Cerebellar nuclear complex (tissue), 1 donor: Measurements from ENCODE around the gene NOP56.
"Not testable (repeated sequence)": the region's sequence is repeated elsewhere in the genome, so short reads cannot be mapped to it uniquely, and the experiment has no call there.

Source experiments
- DNase-seq, 2 experiments: peaks; one replicate each; lab custom pipeline; 2025; lab: John Stamatoyannopoulos, UW

Gene NOP56

GRCh38 chr20:2684817-2685216 lies 32.4 kb downstream of the NOP56 start:
- DNase-seq = not testable (repeated sequence)

DNA sequence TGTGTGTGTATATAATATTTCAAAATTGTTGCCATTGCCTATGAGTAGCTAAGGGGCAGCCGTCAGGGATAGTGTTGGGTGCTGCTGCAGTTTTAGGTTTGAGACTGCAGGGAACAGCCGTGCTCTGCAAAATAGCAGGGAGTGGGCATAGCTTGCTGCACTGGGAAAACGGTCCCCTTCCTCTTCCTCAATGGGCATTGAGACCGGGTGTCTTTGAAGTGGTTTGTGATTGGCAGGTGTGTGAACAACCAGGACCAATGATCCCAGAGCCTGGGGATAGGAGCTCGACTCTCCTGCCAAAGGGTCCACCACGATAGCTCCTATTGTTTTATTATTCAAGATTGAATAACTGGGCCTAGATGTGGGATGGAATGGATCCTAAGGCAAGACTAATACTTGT lies 35.1 kb downstream of the NOP56 start:
- no peak for DNase-seq

DNA sequence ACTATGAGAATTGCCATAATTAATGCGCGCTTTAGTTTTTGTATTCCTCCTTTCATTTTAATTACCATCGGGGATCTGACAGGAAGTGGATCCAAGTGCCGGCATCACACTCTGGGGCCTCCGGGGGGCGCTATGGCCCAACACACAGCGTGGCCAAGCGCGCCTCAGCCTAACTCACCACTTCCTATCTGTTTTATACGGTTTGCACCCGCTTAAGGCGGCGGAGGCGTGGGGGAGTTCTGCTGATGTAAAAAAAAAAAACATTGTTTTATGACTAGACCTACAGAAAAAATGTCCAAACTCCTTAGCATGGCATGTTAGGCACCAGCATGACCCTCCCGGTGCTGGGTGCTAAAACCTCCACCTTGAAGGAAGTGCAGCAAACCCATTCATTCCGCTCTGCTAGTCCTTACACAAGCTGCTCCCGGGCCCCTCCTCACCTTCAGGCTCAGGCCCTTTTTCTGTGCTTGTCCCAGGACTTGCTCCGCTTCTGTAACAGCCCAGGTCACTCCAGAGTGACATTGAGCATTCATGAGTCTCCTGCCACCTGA lies 35.7 kb downstream of the NOP56 start:
- DNase-seq = no peak

GRCh38 chr20:2690213-2690612 lies 37.8 kb downstream of the NOP56 start:
- no peak for DNase-seq

DNA sequence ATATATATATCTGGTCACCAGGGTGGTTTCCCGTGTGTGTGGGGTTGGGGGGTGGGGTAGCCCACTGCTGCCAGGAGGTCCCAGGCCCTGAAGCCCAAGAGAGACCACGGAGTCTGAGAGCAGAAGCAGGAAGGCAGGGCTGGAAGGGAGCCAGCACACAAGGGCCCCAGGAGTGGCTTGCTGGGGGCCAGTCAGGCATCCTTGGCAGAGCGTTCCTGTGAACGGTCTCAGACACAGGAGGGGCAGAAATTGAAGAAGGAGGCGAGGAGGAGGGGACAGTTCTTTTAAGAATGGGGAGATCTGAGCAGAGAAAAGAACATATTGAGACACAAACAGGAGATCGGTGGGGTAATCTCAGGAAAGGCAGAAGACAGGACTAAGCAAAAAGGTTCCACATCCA lies 38.3 kb downstream of the NOP56 start:
- DNase-seq = no peak

GRCh38 chr20:2691127-2691526 lies 38.7 kb downstream of the NOP56 start:
- no peak for DNase-seq

DNA sequence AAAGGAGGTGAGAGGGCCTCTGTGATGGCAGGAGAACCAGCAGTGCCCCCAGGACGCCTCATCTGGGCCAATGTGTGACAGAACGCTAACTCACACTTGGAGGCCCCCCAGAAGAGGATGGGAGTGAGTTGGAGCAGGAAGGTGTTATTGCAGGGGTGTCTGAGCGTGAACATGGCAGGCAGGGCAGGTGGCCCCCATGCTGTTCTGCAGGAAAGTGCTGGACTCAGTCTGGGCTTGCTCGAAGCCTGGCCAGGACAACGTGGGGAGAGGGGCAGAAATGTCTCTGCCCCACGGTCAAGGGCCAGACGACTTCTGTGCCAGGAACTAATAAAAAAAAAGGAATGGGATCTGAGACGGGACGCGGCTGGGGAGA lies 39.2 kb downstream of the NOP56 start:
- DNase-seq = no peak

DNA sequence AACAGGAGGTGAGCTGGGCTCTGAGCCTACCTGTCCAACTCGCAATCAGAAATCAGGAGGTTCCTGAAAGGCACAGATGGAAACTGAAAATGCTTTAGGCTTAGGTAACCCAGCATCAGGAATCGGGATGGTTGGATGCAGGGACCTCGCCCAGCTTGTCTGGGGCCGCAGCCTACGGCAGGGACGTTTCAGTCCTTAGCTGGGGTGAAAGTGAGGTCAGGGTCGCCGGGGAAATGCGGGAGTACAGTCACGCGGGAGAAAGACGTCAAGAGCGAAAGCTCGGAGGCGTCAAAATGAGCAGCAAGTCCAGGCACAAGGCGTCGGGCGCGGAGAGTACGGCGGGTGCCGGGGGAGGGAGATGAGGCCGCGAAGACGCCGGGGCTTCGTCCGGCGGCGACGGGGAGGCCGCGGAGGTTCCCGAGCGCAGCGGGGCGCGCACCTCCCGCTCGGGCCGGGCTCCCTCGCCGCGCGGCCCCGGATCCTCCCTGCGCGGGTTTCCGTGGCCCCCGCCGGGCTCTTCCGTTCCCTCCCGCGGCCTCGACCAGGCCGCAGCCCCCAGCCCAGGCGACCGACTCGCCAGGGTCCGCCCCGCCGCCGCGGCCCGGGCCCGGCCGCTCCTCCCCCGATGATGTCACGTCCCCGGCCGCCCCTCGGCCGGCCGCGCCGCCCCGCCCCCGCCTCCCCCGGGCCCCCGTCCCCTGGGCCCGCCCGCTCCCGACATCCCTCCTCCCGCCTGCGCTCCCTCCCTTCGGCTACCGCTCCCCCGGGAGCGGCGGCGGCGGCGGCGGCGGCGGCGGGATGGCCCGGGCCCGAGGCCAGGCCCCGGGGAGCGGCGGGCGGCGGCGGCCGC lies 39.8 kb downstream of the NOP56 start, which contains the start of gene EBF4:
TSS of gene EBF4 (plus strand) at position 745 of the 850 bp plus-strand sequence. CDS start 866 bp downstream, outside the sequence.
- no peak for DNase-seq

- no peak for DNase-seq
Observed at GRCh38 chr20:2692886-2693285, 40.5 kb downstream of the NOP56 start.

DNA sequence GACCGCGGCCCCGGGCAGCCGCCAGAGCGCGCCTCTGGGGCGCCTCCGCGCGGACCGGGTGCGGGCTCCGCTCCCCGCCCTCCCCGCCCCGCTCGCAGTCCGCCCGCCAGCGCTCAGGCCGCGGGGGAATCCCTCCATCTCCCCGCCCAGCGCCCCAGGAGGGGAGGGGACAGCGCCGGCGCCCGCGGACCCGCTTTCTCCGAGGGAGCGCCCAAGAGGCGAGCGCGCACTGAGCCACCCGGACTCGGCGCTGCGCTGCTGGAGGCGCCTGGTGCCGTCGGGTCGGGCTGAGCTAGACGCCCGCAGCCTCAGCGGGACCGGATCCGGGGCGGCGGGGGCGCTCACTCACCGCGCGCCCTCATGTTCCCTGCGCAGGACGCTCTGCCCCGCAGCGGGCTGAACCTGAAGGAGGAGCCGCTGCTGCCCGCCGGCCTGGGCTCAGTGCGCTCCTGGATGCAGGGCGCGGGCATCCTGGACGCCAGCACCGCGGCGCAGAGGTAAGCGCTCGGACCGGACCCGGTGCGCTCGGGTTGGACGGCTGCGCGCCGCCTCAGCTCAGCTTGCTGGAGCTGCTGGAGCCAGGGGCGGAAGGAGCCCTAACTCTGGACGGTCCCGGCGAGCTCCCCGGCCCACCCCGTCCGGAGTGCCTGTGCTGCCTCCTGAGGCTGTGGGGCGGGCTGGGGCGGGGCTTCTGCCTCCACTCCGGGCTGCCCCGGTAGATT lies 41.0 kb downstream of the NOP56 start:
- DNase-seq = no peak

- no peak for DNase-seq
Observed at GRCh38 chr20:2694008-2694471, 41.6 kb downstream of the NOP56 start.

GRCh38 chr20:2694519-2694918 lies 42.1 kb downstream of the NOP56 start:
- DNase-seq = no peak

DNA sequence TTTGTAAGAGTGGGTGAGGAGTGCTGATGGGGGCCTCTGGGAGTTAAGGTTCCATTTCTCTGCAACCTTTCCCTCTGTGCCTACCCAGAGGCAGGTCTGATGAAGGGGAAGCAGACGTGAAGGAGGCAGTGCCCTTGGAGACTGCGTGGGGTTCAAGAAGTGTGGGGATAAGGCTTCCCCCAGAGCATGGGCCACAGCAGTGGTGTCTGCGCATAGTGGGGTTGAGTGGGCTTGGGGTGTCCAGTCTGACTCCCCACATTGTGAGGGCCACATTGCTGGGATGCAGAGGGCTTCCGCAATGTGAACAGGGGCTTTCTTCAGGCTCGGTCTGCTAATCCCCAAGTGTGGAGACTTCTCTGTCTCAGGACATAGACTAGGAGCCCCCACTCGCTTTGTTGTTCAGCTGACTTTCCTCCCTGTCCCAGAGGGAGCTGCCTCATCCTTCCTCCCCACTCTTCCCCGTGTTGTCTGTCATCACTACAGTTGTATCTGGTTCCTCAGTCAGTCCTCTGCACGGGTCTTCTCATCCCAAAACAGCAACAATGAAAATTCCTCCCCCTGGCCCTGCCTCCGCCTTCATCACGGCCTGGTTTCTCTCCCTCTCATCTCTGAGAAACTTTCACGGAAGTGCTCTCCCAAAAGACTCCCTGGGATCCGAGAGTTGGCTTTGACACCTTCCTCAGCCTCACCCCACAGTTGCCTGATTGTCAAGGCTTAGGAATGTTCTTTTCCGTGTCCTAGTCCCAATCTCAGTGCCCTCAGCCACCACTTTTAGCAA lies 43.0 kb downstream of the NOP56 start:
- DNase-seq = no peak

GRCh38 chr20:2695984-2696525 lies 43.6 kb downstream of the NOP56 start:
- DNase-seq = not testable (repeated sequence)

DNA sequence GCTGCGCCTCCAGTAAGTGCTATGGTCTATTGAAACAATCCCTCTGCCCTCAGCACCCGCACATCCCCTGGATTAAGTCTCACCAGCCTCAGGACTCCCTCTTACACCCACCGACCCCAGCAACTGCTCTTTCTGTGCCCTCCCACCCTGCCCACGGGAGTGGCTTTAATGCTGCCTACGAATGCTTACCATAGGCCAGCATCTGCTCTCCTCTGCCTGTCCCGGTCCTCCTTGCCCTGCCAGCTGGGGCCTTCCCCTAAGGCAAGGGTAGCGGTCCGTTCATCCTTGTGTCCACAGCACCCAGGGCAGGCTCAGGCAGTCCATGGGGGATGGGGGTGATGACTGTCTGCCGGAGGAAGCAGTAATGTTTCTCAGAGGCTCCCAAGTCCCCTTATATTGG lies 44.2 kb downstream of the NOP56 start:
- no peak for DNase-seq

DNA sequence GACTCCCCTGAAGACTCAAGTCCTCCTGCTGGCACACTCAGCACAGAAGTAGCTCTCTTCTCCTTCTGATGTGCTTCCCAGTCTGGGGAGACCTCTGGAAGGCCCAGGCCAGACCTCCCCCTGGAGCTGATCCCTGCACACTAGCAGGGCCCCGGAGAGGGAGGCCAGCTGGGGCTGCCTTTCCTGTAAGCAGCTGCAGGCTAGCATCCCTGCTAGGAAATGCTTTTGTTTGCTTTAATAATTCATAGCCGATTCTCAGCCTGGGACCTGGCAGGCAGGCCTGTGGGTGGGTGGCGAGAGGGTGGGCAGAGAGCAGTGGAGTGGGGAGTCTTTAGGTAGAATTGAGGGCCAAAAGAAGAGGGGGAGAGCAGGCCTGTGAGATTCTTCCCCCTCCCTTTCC lies 45.3 kb downstream of the NOP56 start:
- no peak for DNase-seq

- DNase-seq = no peak
Observed at GRCh38 chr20:2698186-2698817, 45.9 kb downstream of the NOP56 start.

DNA sequence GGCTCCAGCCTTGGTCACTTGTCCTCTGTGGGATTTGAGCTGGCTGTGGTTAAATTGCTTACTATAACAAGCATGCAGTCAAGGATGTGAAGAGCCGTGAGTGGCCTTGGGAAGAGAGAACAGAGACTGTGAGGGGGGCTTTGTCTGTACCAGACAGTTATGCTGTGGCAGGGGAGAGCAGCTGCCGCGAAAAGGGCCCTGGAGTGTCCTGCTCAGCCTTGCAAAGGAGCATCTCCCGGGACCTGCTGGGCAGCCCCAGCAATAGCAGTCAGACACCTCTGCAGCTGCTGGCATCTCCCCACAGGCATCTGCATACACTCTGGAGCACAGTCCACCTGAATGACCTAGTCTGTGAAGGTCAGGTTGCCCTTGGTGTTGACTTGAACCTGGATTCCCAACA lies 46.5 kb downstream of the NOP56 start:
- no peak for DNase-seq

DNA sequence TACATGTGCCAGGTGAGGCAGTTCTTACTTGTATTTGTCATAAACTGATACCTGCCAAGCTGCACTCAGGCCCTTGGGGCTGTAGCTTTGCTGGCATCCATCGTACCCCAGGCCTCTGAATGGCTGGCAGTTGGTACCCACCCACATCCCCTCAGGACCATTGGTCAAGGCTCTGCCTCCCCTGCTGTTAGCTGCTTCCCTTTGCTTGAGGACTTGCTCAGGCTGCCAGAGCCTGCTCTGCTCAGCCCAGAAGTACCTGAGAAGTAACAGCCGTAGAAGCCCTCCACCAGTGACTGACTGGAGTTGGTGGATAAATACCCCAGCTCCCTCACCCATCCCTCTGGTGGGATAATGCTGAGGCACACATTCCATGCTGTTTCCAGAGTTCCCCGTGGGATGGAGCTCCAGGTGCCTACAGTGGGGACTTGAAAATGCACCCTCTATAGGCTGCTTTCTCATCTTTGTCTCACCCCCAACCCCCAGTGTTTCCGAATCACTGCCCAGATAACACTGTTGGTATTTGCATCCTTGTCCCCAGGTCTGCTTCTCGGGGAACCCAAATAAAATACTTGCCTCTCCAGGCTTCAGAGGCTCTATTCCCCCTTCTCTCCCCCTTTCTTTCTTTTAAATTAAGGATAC lies 47.5 kb downstream of the NOP56 start:
- DNase-seq = no peak

DNA sequence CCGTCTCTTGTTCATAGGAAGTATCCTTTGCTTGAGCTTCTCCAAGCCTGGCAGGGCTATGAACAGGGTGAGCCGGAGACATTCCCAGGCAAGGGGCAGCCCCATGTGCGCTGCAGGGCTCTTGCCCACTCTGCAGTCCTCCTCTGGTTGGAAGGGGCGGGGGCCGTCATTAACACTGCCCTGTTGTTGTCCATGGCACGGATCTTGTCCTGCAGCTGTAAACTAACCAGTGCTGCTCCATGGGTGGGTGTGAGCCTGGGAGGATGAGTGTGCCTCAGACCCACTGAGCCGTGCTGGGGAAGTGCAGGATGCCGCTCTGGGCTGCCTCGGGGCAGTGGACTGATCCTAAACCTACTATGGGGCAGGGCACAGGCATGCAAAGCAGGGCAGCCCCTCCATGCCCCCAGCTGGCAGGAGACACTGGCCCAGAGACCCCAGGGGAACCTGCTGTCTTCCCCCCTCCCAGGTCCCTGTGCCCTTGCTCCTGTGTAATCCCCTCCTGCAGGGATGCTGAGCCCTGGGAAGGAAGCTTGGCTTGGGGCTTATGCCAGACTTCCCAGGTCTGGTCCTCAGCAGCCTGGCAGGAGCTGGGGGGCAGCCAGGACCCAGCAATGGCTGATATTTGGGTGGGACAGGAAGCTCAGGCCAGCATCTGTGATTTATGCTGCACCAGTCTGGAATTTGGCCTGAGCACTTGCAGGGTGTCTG lies 48.6 kb downstream of the NOP56 start:
- no peak for DNase-seq
